ENCODE data around the gene RPS25.
A peak's percentile ranks its signal among the peaks of the same experiment; 100 is the strongest.

DNA sequence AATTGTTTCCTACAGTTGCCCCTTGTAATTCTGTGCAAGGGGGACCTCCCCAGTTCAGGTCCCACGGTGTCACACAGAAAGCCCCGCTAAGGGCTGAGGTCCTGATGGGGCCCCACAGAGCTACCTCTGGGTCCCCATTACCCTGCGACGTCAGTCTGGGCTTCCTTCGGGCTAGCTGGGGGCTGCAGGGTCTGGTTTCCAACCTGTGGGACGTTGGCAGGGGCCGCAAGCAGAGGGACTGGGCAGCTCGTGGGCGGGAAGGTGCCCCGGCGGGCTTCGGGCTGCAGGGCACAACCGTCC is 11.8 kb upstream of the RPS25 start:
- TF ChIP-seq, protein P1, sequence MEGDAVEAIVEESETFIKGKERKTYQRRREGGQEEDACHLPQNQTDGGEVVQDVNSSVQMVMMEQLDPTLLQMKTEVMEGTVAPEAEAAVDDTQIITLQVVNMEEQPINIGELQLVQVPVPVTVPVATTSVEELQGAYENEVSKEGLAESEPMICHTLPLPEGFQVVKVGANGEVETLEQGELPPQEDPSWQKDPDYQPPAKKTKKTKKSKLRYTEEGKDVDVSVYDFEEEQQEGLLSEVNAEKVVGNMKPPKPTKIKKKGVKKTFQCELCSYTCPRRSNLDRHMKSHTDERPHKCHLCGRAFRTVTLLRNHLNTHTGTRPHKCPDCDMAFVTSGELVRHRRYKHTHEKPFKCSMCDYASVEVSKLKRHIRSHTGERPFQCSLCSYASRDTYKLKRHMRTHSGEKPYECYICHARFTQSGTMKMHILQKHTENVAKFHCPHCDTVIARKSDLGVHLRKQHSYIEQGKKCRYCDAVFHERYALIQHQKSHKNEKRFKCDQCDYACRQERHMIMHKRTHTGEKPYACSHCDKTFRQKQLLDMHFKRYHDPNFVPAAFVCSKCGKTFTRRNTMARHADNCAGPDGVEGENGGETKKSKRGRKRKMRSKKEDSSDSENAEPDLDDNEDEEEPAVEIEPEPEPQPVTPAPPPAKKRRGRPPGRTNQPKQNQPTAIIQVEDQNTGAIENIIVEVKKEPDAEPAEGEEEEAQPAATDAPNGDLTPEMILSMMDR (conservative IDR thresholded peaks at IDR 0.05) = no peak
- TF ChIP-seq ZFX (IDR thresholded peaks at IDR 0.05) = 0 out of 2 replicates have a peak, but pooled peaks have one; percentile 42

All from C4-2B (cell line).